Nephron (organoid): ENCODE results near the gene VPS4B.

Source experiments
- H3K27ac Mint-ChIP-seq, 3 experiments: 2 replicates each; pipeline ENCODE4 v1.8.0; 2020; ENCODE audit warnings: mixed read lengths in 3 of 3, mild to moderate bottlenecking in 2 of 3, moderate library complexity in 1 of 3
- H3K27me3 Mint-ChIP-seq: 2 replicates; pipeline ENCODE4 v1.8.0; 2021; ENCODE audit warnings: low read depth, mild to moderate bottlenecking, moderate library complexity, mixed read lengths
- H3K36me3 Mint-ChIP-seq: 2 replicates; pipeline ENCODE4 v1.8.0; 2020; ENCODE audit warnings: low read depth, mixed read lengths
- H3K4me1 Mint-ChIP-seq: 2 replicates; pipeline ENCODE4 v1.8.0; 2020; ENCODE audit warnings: mixed read lengths
- H3K4me3 Mint-ChIP-seq, 3 experiments: 2 replicates each; pipeline ENCODE4 v1.8.0; 2020; ENCODE audit warnings: mild to moderate bottlenecking in 3 of 3, mixed read lengths in 3 of 3, moderate library complexity in 2 of 3
- H3K9me3 Mint-ChIP-seq: 2 replicates; pipeline ENCODE4 v1.8.0; 2020; ENCODE audit warnings: mixed read lengths
- TF ChIP-seq, protein P1 (sequence below), 3 experiments: fragments of 200-600 bp; sonication (generic); IDR thresholded peaks; one replicate each; pipeline ENCODE4 v1.5.0; 2021; ENCODE audit warnings: antibody characterized with exemption in 3 of 3; ENCODE audit not compliant: unreplicated experiment in 3 of 3

Gene VPS4B

DNA sequence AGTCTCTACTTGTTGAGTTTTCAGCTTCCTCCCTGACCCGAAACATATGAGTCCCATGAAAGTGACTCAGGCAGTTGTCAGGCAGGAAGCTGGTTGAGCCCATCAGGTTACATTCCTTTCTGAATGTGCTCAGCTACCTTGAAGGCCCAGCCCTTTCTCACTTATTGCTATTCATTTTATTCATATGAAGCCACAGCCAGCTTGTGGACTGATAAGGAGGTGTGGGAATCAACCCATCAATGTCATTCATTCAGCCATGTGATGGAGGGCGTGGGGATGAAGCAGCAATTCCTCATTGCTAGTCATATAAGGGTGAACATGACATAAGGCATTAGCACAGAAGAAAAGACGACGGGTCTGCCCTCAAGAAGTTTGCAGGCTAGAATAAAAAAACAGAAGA is 5.3 kb upstream of the VPS4B start:
- H3K4me3 Mint-ChIP-seq: no peak overlapping the region
- TF ChIP-seq, protein P1, sequence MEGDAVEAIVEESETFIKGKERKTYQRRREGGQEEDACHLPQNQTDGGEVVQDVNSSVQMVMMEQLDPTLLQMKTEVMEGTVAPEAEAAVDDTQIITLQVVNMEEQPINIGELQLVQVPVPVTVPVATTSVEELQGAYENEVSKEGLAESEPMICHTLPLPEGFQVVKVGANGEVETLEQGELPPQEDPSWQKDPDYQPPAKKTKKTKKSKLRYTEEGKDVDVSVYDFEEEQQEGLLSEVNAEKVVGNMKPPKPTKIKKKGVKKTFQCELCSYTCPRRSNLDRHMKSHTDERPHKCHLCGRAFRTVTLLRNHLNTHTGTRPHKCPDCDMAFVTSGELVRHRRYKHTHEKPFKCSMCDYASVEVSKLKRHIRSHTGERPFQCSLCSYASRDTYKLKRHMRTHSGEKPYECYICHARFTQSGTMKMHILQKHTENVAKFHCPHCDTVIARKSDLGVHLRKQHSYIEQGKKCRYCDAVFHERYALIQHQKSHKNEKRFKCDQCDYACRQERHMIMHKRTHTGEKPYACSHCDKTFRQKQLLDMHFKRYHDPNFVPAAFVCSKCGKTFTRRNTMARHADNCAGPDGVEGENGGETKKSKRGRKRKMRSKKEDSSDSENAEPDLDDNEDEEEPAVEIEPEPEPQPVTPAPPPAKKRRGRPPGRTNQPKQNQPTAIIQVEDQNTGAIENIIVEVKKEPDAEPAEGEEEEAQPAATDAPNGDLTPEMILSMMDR (IDR thresholded peaks at IDR 0.05; ENCODE audit: unreplicated experiment in 3 of 3): no peak
- peaks cover 3% of the 10 kb centered on the region for H3K27me3 Mint-ChIP-seq
- peaks cover 9% of the 10 kb centered on the region for H3K4me1 Mint-ChIP-seq
- no peaks in the 10 kb centered on the region for H3K36me3 Mint-ChIP-seq
- H3K9me3 Mint-ChIP-seq: no peaks in the 10 kb centered on the region
- no peak overlapping the region for H3K27ac Mint-ChIP-seq

DNA sequence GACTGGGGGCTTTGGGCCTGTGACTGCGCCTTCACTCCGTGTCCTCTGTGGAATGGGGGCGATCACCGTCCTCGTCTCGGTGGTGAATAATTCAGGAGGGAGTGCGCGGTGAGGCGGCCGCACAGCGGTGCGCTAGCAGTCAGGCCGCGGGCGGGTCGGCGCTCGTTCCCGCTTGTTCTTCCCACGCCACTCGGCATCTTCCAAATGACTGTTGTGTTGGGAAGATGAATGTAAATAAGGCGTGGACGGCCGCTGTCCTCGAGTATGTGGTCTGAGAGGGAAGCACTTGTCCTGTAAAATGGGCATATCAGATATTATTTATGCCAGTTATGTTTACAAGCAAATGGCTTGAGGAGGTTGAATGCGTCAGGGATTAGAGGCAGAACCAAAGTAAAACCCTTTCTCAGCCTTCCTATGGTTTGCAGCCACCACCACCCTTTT is 608 bp upstream of the VPS4B start:
- peaks cover 14% of the 10 kb centered on the region for H3K4me1 Mint-ChIP-seq
- TF ChIP-seq, protein P1 (IDR thresholded peaks at IDR 0.05; ENCODE audit: unreplicated experiment in 3 of 3): peak in 1 of 3 experiments; percentile 15
- H3K9me3 Mint-ChIP-seq: no peaks in the 10 kb centered on the region
- peak overlapping the region; percentile 90 to 93 (median 92) for H3K4me3 Mint-ChIP-seq
- peaks cover 3% of the 10 kb centered on the region for H3K27me3 Mint-ChIP-seq
- no peaks in the 10 kb centered on the region for H3K36me3 Mint-ChIP-seq
- H3K27ac Mint-ChIP-seq: peak overlapping the region; percentile 90 to 99 (median 96)

DNA sequence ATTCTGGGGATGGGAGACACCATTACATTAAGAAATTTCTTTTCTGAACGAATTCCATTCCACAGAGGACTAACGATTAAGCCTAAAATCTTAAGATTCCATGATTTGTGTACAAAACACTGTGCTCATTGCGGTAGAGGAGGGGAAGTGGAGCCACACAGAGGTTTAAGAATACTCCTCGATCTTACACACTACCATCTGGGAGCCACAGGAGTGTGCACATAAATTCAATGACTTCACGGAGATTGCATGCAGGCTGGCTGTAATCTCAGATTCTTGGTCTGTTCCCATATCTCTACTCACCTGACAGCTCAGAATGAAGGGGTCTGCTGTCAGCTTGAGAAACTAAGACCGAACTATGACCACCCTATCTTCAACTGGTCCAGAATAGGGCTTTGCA is 762 bp downstream of the VPS4B start:
- no peaks in the 10 kb centered on the region for H3K36me3 Mint-ChIP-seq
- peak overlapping the region; percentile 90 to 93 (median 92) for H3K4me3 Mint-ChIP-seq
- peaks cover 14% of the 10 kb centered on the region for H3K4me1 Mint-ChIP-seq
- TF ChIP-seq, protein P1 (IDR thresholded peaks at IDR 0.05; ENCODE audit: unreplicated experiment in 3 of 3): no peak
- no peaks in the 10 kb centered on the region for H3K9me3 Mint-ChIP-seq
- H3K27me3 Mint-ChIP-seq: peaks cover 3% of the 10 kb centered on the region
- peak overlapping the region; percentile 90 to 99 (median 96) for H3K27ac Mint-ChIP-seq

DNA sequence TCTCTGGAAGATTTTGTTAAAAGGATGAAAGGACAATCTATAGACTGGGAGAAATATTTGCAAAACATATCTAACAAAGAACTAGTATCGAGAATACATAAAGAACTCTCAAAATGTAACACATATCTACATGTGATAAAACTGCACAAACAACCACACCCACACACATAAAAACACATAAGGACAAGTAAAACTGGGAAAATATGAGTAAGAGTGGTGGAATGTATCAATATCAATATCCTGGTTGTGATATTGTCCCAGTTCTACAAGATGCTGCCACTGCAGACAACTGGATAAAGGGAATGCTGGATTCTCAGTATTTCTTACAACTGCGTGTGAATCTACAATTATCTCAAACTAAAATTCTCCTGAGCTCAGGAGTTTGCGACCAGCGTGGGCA is 9.3 kb downstream of the VPS4B start:
- no peak overlapping the region for H3K4me3 Mint-ChIP-seq
- peaks cover 39% of the 10 kb centered on the region for H3K36me3 Mint-ChIP-seq
- TF ChIP-seq, protein P1 (IDR thresholded peaks at IDR 0.05; ENCODE audit: unreplicated experiment in 3 of 3): no peak
- H3K27ac Mint-ChIP-seq: no peak overlapping the region
- H3K27me3 Mint-ChIP-seq: no peaks in the 10 kb centered on the region
- H3K4me1 Mint-ChIP-seq: no peaks in the 10 kb centered on the region
- H3K9me3 Mint-ChIP-seq: no peaks in the 10 kb centered on the region

DNA sequence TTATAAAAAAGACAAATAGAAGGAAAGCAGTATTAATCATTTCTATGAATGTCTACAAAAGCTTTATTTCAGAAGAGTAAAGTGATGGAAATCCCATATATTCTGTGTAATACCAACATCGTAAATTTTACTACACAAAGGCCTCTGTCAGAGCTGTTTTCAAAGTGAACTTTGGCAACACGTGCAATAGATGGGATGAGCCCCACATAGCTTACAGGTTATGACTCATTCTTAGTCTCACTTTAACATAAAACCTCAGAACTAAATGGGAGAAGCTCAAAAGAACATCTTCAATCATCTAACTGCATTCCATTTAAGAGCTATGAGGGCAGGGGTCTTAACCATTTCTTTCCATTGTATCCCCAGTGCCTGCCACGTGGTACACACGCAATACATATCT is 11.5 kb downstream of the VPS4B start:
- no peak overlapping the region for H3K27ac Mint-ChIP-seq

DNA sequence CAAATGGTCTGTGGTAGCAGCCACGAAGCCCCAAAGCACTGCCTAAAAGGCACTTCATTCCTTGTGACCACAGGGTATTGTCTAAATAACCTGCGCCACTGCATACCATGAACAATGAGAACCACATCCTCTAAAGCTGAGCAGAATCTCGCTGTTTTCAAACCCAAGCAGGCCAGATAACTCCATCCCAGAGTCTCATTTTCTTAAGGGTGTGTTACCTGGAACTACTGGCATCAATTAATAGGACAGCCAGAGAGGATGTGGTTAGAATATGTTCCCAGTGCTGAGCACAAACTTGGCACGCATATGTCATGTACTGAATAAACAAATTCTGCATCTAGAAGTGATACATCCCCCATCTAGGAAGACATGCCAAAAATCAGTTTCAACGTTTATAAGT is 13.0 kb downstream of the VPS4B start:
- Mint-ChIP-seq H3K9me3 (no peaks in the 10 kb centered on the region), H3K27ac (no peak overlapping the region), H3K27me3 (no peaks in the 10 kb centered on the region), H3K4me3 (no peak overlapping the region), H3K4me1 (no peaks in the 10 kb centered on the region), H3K36me3 (peaks cover 51% of the 10 kb centered on the region)
- TF ChIP-seq, protein P1 (IDR thresholded peaks at IDR 0.05; ENCODE audit: unreplicated experiment in 3 of 3): no peak

More for the DNA sequence above, 11.5 kb downstream of the VPS4B start:
- H3K27me3 Mint-ChIP-seq: no peaks in the 10 kb centered on the region
- TF ChIP-seq, protein P1 (IDR thresholded peaks at IDR 0.05; ENCODE audit: unreplicated experiment in 3 of 3): no peak
- H3K36me3 Mint-ChIP-seq: peaks cover 56% of the 10 kb centered on the region
- H3K9me3 Mint-ChIP-seq: no peaks in the 10 kb centered on the region
- no peaks in the 10 kb centered on the region for H3K4me1 Mint-ChIP-seq
- no peak overlapping the region for H3K4me3 Mint-ChIP-seq
